Endodermal cell (in vitro differentiated cells): ENCODE results near the gene IARS2. TPM values are rescaled to one million over a fixed set of nuclear protein-coding genes. Genes with fewer than 3 reads are reported as not detected.

Source experiments
- DNase-seq: peaks from one replicate; pipeline ENCODE4 v3.0.0-alpha.2; 2017
- H3K27ac ChIP-seq: 2 replicates; pipeline ENCODE4 v1.5.1; 2013; ENCODE audit warnings: mild to moderate bottlenecking, low read depth, low read length, moderate library complexity
- H3K27me3 ChIP-seq: 2 replicates; pipeline ENCODE4 v1.6.1; 2013; ENCODE audit warnings: mild to moderate bottlenecking, low read length, moderate library complexity; ENCODE audit not compliant: insufficient read depth, control insufficient read depth, poor library complexity, severe bottlenecking
- H3K36me3 ChIP-seq: 2 replicates; pipeline ENCODE4 v1.7.0; 2013; ENCODE audit warnings: mild to moderate bottlenecking, low read length, moderate library complexity; ENCODE audit not compliant: control insufficient read depth, insufficient read depth
- H3K4me1 ChIP-seq: one replicate; pipeline ENCODE4 v1.7.0; 2013; ENCODE audit warnings: low read length; ENCODE audit not compliant: control insufficient read depth, insufficient read depth
- H3K4me3 ChIP-seq: 2 replicates; pipeline ENCODE4 v1.5.1; 2013; ENCODE audit warnings: mild to moderate bottlenecking, low read length, moderate library complexity
- H3K9ac ChIP-seq: 2 replicates; pipeline ENCODE4 v1.6.1; 2013; ENCODE audit warnings: mild to moderate bottlenecking, low read length, moderate library complexity; ENCODE audit not compliant: poor library complexity, severe bottlenecking; ENCODE audit errors: extremely low read depth
- H3K9me3 ChIP-seq: 2 replicates; pipeline ENCODE4 v1.6.1; 2013; ENCODE audit warnings: mild to moderate bottlenecking, low read length, moderate library complexity; ENCODE audit not compliant: control insufficient read depth
- H3K27ac Mint-ChIP-seq: 2 replicates; pipeline ENCODE4 v1.8.0; 2020; ENCODE audit warnings: mixed read lengths
- H3K27me3 Mint-ChIP-seq: 2 replicates; pipeline ENCODE4 v1.8.0; 2021; ENCODE audit warnings: mild to moderate bottlenecking, mixed read lengths; ENCODE audit not compliant: insufficient read depth
- H3K36me3 Mint-ChIP-seq: 2 replicates; pipeline ENCODE4 v1.8.0; 2020; ENCODE audit warnings: low read depth, mixed read lengths
- H3K4me1 Mint-ChIP-seq: 2 replicates; pipeline ENCODE4 v1.8.0; 2020; ENCODE audit warnings: mixed read lengths
- H3K4me3 Mint-ChIP-seq: 2 replicates; pipeline ENCODE4 v1.8.0; 2020; ENCODE audit warnings: mild to moderate bottlenecking, moderate library complexity, mixed read lengths
- H3K9me3 Mint-ChIP-seq: 2 replicates; pipeline ENCODE4 v1.8.0; 2020; ENCODE audit warnings: mild to moderate bottlenecking, mixed read lengths
- CTCF ChIP-seq: fragments of 200-600 bp; sonication (generic); conservative IDR thresholded peaks from 2 replicates; pipeline ENCODE4 v1.5.0; 2021; ENCODE audit warnings: antibody characterized with exemption, mild to moderate bottlenecking
- WGBS, 2 experiments: methylation state at CpG; one replicate each; pipeline versions ENCODE4 v1.1.5 to v1.1.7; 2013; ENCODE audit warnings: missing lambda C conversion rate in 2 of 2, mixed read lengths in 1 of 2; ENCODE audit not compliant: insufficient coverage in 1 of 2, insufficient read length in 1 of 2; 5-methylcytosine and 5-hydroxymethylcytosine counted together
- total RNA-seq, 2 donors: library from RNA; stranded (reverse); fragmentation: NEBNext Ultra II Directional in 1 of 2; extraction: Animal tissue kit (Norgen Biotek cat#: 25700) in 1 of 2; gene quantifications; 2 replicates in 1 of 2; 3 replicates in 1 of 2; pipeline ENCODE4 v1.2.1, GENCODE V29; 2021

The IARS2 gene
- total RNA-seq, 2 donors from 2014 or later, result 78.2 to 89.4 TPM

DNA sequence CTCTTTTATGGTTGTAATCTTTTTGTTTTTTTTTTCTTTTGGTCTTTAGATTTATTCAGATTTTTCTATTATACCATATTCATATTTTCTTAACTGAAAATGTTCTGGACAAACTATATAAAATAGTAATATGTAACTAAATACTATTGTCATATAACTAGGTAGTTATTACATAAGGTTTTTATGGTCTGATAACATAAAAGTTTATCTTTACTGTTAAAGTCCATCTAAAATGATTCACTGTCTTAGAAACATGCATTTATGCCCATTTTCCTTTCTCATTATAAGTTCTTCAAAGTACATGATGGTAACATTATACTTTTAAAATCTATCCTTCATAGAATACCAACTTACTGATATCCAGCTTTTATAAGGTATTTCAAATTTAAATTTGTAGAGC is 29.1 kb downstream of the IARS2 start:
- no peak overlapping the region for H3K27ac ChIP-seq
- H3K4me3 ChIP-seq, result no peak overlapping the region
- H3K4me1 ChIP-seq, result no peaks in the 10 kb centered on the region
- no peak overlapping the region for H3K9ac ChIP-seq
- Mint-ChIP-seq H3K27me3 (no peaks in the 10 kb centered on the region), H3K27ac (no peak overlapping the region), H3K36me3 (peaks cover 23% of the 10 kb centered on the region), H3K4me3 (no peak overlapping the region), H3K4me1 (peaks cover 8% of the 10 kb centered on the region), H3K9me3 (no peaks in the 10 kb centered on the region)
- no peaks in the 10 kb centered on the region for H3K27me3 ChIP-seq
- no peak for TF ChIP-seq CTCF
- peaks cover 40% of the 10 kb centered on the region for H3K36me3 ChIP-seq
- H3K9me3 ChIP-seq, result no peaks in the 10 kb centered on the region
- no peak for DNase-seq

DNA sequence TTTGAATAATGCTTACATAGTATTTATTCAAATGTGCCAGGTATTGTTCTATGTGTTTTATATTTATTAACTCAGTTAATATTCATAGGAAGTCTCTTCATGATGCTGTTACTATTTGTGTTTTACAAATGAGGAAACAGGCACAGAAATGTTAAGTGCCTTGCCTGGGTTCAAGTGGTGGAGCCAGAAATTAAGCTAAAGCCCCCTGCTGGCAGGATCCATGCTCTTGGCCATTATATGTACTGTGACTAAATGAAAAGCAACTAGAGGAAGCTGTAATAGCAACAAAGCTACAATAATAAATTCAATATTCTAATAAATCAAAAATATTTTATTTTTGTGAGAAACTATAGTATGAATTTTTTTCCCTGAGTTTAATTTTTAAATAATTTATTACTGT is 30.0 kb downstream of the IARS2 start:
- peaks cover 30% of the 10 kb centered on the region for H3K36me3 Mint-ChIP-seq
- Histone ChIP-seq H3K9me3 (no peaks in the 10 kb centered on the region), H3K4me1 (no peaks in the 10 kb centered on the region), H3K9ac (no peak overlapping the region), H3K4me3 (no peak overlapping the region), H3K27ac (no peak overlapping the region), H3K27me3 (no peaks in the 10 kb centered on the region), H3K36me3 (peaks cover 40% of the 10 kb centered on the region)
- peak; percentile 59 for DNase-seq
- no peaks in the 10 kb centered on the region for H3K9me3 Mint-ChIP-seq
- no peak overlapping the region for H3K27ac Mint-ChIP-seq
- H3K27me3 Mint-ChIP-seq, result no peaks in the 10 kb centered on the region
- H3K4me3 Mint-ChIP-seq, result no peak overlapping the region
- TF ChIP-seq CTCF, result peak; percentile 72
- peaks cover 8% of the 10 kb centered on the region for H3K4me1 Mint-ChIP-seq

DNA sequence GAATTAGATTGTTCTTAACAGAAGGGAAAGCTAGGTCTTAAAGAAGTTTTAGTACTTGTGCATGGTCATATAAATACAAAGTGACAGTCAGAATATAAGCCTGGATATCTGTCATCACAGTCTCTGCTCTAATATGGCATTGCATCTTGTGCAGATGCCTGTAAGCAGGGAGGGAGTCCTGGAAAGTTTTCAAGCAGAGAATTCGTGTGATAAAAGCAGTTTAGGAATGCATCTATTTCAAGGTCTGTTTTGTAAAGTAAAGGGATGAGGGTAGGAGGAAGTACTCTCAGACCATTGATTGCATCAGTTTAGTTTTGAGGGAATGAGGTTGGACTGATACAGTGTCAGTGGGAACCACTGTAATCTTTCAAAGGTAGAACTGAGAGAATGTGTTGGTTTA is 30.6 kb downstream of the IARS2 start:
- peak overlapping the region; percentile 27 for H3K27ac Mint-ChIP-seq
- Histone ChIP-seq H3K4me1 (no peaks in the 10 kb centered on the region), H3K27ac (no peak overlapping the region), H3K36me3 (peaks cover 40% of the 10 kb centered on the region), H3K9ac (no peak overlapping the region), H3K4me3 (no peak overlapping the region), H3K27me3 (no peaks in the 10 kb centered on the region), H3K9me3 (no peaks in the 10 kb centered on the region)
- no peaks in the 10 kb centered on the region for H3K9me3 Mint-ChIP-seq
- no peak for TF ChIP-seq CTCF
- no peaks in the 10 kb centered on the region for H3K27me3 Mint-ChIP-seq
- H3K4me1 Mint-ChIP-seq, result peaks cover 8% of the 10 kb centered on the region
- WGBS, 2 experiments, result 67 to 80% methylated on average over 1 of the region's 1 CpG
- no peak overlapping the region for H3K4me3 Mint-ChIP-seq
- no peak for DNase-seq
- H3K36me3 Mint-ChIP-seq, result peaks cover 34% of the 10 kb centered on the region
